ENCODE results near the gene AZIN2.

GRCh38 chr1:33099290-33100118 lies 18.6 kb downstream of the AZIN2 start:
- no peak for TF ChIP-seq CTCF (IDR thresholded peaks at IDR 0.05; ENCODE audit: low read depth, low read length)
- no peak for TF ChIP-seq EZH2phosphoT487 (IDR thresholded peaks at IDR 0.05; ENCODE audit: low read depth)
